AG08395 (cell line): ENCODE results near the gene ERC2.
A peak's percentile ranks its signal among the peaks of the same experiment; 100 is the strongest.
"Not testable (repeated sequence)": the region's sequence is repeated elsewhere in the genome, so short reads cannot be mapped to it uniquely, and the experiment has no call there.

Source experiments
- DNase-seq: peaks from one replicate; pipeline ENCODE4 v3.0.0; 2012; ENCODE audit warnings: mixed read lengths, low spot score

ERC2 gene

GRCh38 chr3:56309465-56309864, 158.8 kb downstream of the ERC2 start:
- DNase-seq, result no peak

- DNase-seq, result no peak
These were observed 159.8 kb downstream of the ERC2 start for GRCh38 chr3:56308471-56308870.

GRCh38 chr3:56304069-56304468, 164.2 kb downstream of the ERC2 start:
- DNase-seq, result no peak

DNA sequence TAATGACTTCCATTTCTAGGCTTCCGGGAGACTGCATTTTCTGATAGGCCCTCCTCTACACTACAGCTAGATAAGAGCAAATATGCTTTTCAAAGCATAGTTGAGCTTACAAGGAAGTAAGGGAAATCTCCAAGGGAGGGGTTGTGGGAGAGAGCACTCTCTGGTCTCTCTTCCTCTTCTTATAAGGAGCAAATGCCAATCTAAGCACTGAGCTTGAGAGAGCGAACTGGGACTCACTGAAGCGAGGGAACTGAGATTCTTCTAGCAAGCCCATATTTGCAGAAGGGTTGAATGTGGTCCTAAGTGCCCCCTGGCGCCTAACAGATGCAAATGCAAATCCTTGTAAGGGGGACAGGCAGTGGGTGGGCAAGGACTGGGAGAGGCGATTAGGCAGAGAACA, 164.8 kb downstream of the ERC2 start:
- peak; percentile 35 for DNase-seq

GRCh38 chr3:56302417-56302816, 165.8 kb downstream of the ERC2 start:
- DNase-seq, result no peak

- DNase-seq, result no peak
These were observed 170.9 kb downstream of the ERC2 start for GRCh38 chr3:56297281-56297840.

DNA sequence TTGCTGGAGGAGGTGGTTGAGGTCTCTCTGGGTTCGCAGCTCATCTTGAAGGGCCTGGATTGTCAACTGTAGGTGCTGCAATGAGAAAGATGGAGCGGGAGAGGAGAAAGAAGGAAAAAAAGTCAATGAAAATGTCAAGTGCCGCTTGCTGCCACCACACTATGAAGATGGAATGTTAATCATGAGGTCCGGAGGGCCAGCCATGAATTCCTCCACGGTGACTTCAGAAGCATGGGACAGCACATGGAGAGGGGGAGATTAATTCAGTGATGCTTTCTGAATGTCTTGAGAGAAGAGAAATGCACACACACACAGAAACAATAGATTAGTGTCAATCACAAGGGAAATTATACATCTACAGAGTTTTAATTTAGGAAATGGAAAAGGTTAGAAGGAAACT, 171.9 kb downstream of the ERC2 start:
- no peak for DNase-seq

- no peak for DNase-seq
These were observed 173.1 kb downstream of the ERC2 start for GRCh38 chr3:56295161-56295560.

DNA sequence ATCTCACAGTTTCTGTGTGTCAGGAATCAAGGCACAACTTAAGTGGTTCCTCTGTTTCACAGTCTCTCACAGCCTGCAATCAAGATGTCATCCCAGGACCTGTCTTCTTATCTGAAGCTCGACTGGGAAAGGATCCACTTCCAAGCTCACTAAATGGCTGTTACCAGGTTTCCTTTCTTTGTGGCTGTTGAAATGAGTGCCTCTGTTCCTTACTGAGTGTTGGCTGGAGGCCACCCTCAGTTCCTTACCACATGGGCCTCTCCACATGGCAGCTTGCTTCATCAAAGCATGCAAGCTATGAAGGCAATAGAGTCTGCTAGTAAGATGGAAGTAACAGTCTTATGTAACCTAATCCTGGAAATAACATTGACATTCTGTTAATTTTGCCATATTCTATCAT, 174.0 kb downstream of the ERC2 start:
- DNase-seq, result no peak

- peak; percentile 39 for DNase-seq
These were observed 176.3 kb downstream of the ERC2 start for GRCh38 chr3:56291953-56292352.

DNA sequence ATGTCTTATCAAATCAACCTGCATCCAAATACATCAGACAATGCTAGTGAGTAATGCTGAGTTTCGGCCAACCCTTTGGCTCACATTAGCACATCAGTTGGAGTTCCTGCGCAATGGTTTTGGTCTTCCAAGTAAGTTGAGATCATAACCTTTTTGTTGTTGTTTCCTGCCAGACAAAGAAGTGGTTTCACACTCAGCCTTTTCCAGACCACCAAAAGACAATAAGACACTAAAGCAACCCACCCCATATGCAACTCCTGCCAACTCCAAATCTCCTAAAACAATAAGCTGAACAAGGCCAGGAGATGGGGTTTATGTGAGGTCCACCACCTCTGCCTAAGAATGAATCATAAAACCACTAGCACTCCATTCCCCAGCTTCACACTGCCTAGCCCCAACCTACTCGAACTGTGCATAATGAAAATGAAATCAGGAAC, 177.0 kb downstream of the ERC2 start:
- DNase-seq, result no peak

GRCh38 chr3:56290374-56290773, 177.9 kb downstream of the ERC2 start:
- DNase-seq, result no peak

DNA sequence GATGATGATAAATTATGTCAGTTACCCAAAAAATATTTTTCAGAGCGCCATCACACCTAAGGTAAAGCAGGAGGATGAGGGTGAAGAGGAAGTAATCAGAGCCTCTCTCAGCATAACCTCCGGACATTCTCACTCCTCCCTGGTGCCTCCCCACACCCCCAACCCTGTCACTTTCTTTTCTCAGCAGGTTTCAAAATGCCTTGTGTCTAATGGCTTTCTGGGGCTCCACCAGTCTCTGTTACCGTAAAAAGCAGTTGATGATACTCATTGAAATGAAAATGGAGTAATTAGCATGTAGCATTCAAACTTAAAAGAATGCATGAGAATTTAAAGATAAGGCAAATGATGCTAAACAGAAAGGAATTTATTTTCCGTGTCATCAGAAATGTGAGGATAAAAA, 180.0 kb downstream of the ERC2 start:
- no peak for DNase-seq

GRCh38 chr3:56282341-56282740, 185.9 kb downstream of the ERC2 start:
- DNase-seq, result no peak

DNA sequence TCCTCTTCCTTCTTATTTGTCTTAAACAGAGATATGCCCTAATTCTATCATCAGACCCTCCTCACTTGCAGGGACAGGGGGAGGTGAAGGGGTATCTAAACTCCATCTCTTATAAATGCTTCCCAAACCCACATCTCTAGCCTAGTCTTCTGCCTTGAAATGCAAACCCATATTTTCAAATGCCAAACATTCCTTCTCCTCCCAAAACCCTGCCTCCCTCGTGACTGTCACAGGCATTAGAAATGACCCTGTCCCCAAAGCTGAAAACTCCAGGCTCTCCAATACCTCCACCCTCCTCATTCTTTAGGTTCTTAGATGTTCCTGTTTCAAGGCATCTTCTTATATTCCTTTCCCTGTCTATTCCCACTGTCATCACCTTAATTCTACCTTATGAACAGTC, 191.0 kb downstream of the ERC2 start:
- DNase-seq, result no peak

DNA sequence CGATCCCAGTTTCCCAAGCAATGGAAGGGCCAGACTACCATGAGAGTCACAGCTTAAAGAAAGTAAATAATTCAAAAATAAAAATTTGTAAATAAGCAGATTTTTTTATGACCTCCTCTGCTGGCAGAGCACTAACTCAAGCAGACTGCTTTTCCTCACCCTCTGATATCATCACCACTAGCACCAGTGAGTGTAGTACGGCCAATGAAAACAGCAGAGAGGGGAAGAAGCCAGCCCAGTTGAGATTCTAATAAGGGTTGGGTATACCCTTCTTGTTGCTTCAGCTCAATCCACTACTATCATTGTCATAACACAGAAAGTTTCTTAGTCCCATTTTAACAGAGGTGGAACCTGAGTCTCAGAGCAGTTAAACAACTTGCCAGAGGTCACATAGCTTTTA, 193.1 kb downstream of the ERC2 start:
- DNase-seq, result no peak

DNA sequence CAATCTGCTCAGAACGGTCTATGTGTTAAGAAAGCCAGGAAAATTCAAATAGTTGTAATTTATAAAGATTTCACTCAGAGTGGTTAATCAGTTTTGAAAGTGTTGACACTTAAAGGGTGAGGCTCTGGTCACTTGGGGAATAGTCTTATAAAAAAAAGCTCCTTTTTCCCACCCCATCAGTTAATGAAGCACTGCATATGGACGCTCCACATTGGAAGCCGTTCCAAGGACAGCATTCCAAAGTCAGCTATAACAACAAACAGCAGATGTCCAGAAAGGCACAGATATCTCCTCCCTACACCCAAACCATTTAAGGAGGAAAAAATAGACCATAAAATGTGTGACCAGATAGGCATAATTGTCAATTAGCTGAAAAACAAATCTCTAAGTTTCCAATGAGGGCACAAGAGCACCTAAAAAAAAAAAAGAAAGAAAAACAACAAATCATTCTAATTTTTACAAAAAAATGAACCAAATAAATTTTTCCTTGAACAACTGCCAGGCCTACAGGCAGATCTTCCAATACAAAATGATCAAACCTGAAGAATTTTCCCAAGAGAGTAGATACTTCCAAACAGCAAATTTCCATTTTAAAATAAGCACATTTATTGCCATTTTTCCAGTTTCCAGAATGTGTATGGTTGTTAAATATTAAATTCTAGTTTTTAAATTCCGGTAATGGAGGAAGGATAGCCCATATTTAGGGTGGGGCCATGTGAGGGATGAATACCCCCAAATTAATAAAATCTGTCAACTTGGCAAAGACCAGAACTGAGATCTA, 198.3 kb downstream of the ERC2 start:
- no peak for DNase-seq

- DNase-seq, result no peak
These were observed 199.5 kb downstream of the ERC2 start for GRCh38 chr3:56268616-56269383.

DNA sequence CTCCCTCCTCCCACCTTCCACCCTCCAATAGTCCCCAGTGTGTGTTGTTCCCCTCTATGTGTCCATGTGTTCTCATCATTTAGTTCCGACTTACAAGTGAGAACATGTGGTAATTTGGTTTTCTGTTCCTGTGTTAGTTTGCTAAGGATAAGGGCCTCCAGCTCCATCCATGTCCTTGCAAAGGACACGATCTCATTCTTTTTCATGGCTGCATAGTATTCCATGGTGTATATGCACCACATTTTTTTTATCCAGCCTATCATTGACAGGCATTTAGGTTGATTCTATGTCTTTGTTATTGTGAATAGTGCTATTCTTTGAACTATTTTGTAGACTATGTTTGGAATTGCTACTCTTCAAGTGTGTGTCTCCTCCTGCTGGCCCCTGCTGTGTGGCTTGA, 206.4 kb downstream of the ERC2 start:
- not testable (repeated sequence) for DNase-seq

GRCh38 chr3:56260262-56260661, 208.0 kb downstream of the ERC2 start:
- DNase-seq, result no peak

DNA sequence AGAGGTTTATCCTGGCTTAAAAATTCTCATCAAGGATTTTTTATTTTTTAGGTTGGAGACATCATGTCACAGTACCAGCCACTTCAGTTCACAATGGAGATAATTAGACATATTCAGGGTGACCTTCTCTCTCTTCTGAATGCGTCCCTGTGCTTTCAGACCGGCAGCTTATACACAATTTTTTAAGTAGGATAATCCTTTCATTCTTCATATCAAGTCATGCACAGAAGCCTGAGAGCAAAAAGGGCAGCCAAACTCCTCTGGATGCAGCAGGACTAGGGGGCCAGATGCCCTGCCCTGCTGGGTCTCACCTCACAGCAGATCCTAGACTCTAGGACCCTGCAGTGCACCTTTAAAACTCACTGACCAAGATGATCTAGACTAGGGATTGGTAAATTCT, 210.4 kb downstream of the ERC2 start:
- no peak for DNase-seq

DNA sequence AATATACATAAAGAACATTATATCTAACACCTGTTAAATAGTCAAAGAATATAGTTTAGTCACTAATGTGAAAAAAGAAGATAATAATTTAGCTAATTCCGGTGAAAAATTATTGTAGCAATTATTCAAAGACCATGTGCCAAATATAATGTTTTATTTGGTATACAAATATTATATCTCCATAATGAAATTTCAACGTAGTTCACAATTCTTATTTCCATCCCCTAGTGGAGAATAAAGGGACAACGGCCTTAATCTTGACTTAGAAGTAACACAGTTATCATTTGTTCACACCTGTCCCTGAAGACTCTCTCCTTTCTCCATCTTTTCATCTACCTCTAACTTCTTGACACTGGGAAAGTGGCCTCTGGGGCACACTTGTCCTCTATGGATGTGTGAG, 213.4 kb downstream of the ERC2 start:
- no peak for DNase-seq

DNA sequence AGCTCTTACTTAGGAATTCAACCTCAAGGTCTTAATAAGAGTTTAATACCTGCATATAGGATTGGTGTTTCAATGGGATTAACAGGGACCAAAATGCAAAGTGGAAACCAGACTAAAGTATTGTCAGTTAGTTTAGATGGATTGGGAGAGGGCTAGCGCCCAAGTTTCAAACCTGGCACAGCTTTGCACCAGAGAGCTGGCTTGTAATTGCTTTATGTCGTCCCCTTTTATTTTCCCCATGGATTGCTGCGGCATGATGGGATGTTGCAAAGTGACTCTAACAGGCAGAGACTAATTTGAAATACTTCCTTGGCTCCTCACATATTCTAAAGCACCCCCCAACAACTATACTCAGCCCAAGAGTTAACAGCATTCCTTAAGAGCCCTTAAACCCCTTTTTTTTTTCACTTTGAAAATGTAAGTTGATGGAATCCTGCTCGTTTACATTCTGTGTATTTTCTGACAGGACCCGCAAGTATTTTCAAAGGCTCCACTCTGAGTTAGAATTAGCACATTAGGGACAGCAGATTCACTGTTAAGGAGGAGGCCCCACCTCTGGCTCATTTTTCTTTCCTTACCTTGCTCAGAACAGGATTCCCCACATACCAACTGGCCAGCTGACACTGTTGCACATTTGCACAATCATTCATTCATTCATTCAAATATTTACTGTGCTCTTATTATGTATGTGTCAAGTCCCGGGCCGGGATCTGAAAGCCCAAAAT, 214.2 kb downstream of the ERC2 start:
- no peak for DNase-seq
